Mesenchymal stem cell (in vitro differentiated cells and primary cell): ENCODE results near the gene ZNF770.

ENCODE experiments used
- DNase-seq: peaks from one replicate; pipeline ENCODE4 v3.0.0-alpha.2; 2013
- H2AFZ ChIP-seq: one replicate; pipeline ENCODE4 v1.6.1; 2013; ENCODE audit warnings: low read depth, mild to moderate bottlenecking, control low read depth, inconsistent platforms, low read length, moderate library complexity
- H2AK5ac ChIP-seq: 2 replicates; pipeline ENCODE4 v1.6.1; 2013; ENCODE audit warnings: low read length, moderate library complexity, mild to moderate bottlenecking, inconsistent platforms; ENCODE audit not compliant: severe bottlenecking
- H2BK120ac ChIP-seq: one replicate; pipeline ENCODE4 v1.6.1; 2013; ENCODE audit warnings: low read depth, mild to moderate bottlenecking, inconsistent platforms, low read length, moderate library complexity
- H2BK12ac ChIP-seq, 2 experiments: one replicate each; pipeline ENCODE4 v1.6.1; 2013; ENCODE audit warnings: inconsistent platforms in 2 of 2, low read length in 2 of 2, mild to moderate bottlenecking in 2 of 2, moderate library complexity in 2 of 2, control low read depth in 1 of 2
- H2BK15ac ChIP-seq: one replicate; pipeline ENCODE4 v1.6.1; 2013; ENCODE audit warnings: mild to moderate bottlenecking, low read depth, inconsistent platforms; ENCODE audit not compliant: poor library complexity, severe bottlenecking
- H2BK5ac ChIP-seq: 2 replicates; pipeline ENCODE4 v1.6.1; 2013; ENCODE audit warnings: low read depth, mild to moderate bottlenecking, low read length, control low read depth, inconsistent platforms; ENCODE audit not compliant: poor library complexity, severe bottlenecking
- H3K14ac ChIP-seq, 2 experiments: one replicate each; pipeline ENCODE4 v1.6.1; 2013; ENCODE audit warnings: inconsistent platforms in 2 of 2, low read length in 2 of 2, control low read depth in 1 of 2, mild to moderate bottlenecking in 1 of 2, moderate library complexity in 1 of 2
- H3K18ac ChIP-seq, 2 experiments: one replicate each; pipeline ENCODE4 v1.6.1; 2013; ENCODE audit warnings: inconsistent platforms in 2 of 2, low read length in 2 of 2, control low read depth in 1 of 2, low read depth in 1 of 2, mild to moderate bottlenecking in 1 of 2
- H3K23ac ChIP-seq, 2 experiments: one replicate each; pipeline ENCODE4 v1.6.1; 2013; ENCODE audit warnings: inconsistent platforms in 2 of 2, low read length in 2 of 2, mild to moderate bottlenecking in 2 of 2, moderate library complexity in 2 of 2, control low read depth in 1 of 2
- H3K27ac ChIP-seq: 2 replicates; pipeline ENCODE4 v1.5.1; 2013; ENCODE audit warnings: mild to moderate bottlenecking, moderate library complexity, low read length, control low read depth, inconsistent platforms; ENCODE audit not compliant: poor library complexity, severe bottlenecking
- H3K27me3 ChIP-seq, 2 experiments: 2 replicates each; pipeline versions ENCODE4 v1.6.1 to v1.7.0; 2013; ENCODE audit warnings: low read length in 2 of 2, mild to moderate bottlenecking in 2 of 2, moderate library complexity in 2 of 2, control low read depth in 1 of 2, inconsistent platforms in 1 of 2; ENCODE audit not compliant: control insufficient read depth in 1 of 2, insufficient read depth in 1 of 2
- H3K36me3 ChIP-seq, 2 experiments: 2 replicates each; pipeline versions ENCODE4 v1.6.1 to v1.7.0; 2013; ENCODE audit warnings: low read length in 2 of 2, control low read depth in 1 of 2, inconsistent platforms in 1 of 2, low read depth in 1 of 2, mild to moderate bottlenecking in 1 of 2; ENCODE audit not compliant: insufficient read depth in 2 of 2, control insufficient read depth in 1 of 2
- H3K4ac ChIP-seq, 2 experiments: one replicate each; pipeline ENCODE4 v1.6.1; 2013; ENCODE audit warnings: inconsistent platforms in 2 of 2, low read length in 2 of 2, mild to moderate bottlenecking in 2 of 2, moderate library complexity in 2 of 2, control low read depth in 1 of 2, low read depth in 1 of 2
- H3K4me1 ChIP-seq: 2 replicates; pipeline ENCODE4 v1.6.1; 2013; ENCODE audit warnings: low read depth, low read length, control low read depth; ENCODE audit not compliant: control insufficient read depth, insufficient read depth
- H3K4me2 ChIP-seq: 2 replicates; pipeline ENCODE4 v1.6.1; 2013; ENCODE audit warnings: low read length, mild to moderate bottlenecking, inconsistent platforms; ENCODE audit not compliant: poor library complexity, severe bottlenecking
- H3K4me3 ChIP-seq, 2 experiments: 2 replicates each; pipeline versions ENCODE4 v1.5.1 to v1.7.0; 2013; ENCODE audit warnings: low read length in 2 of 2, mild to moderate bottlenecking in 2 of 2, control low read depth in 1 of 2, low read depth in 1 of 2; ENCODE audit not compliant: insufficient read depth in 1 of 2
- H3K79me1 ChIP-seq: replicated peaks from 2 replicates; pipeline ENCODE4 v1.6.1; 2013; ENCODE audit warnings: mild to moderate bottlenecking, control low read depth, low read length, inconsistent platforms; ENCODE audit not compliant: poor library complexity, severe bottlenecking
- H3K9ac ChIP-seq: 2 replicates; pipeline ENCODE4 v1.7.0; 2013; ENCODE audit warnings: mild to moderate bottlenecking, low read length, moderate library complexity
- H3K9me3 ChIP-seq: 2 replicates; pipeline ENCODE4 v1.7.0; 2013; ENCODE audit warnings: mild to moderate bottlenecking, low read length; ENCODE audit not compliant: control insufficient read depth
- H4K8ac ChIP-seq: one replicate; pipeline ENCODE4 v1.6.1; 2013; ENCODE audit warnings: inconsistent platforms, mild to moderate bottlenecking, low read length, moderate library complexity
- H4K91ac ChIP-seq: one replicate; pipeline ENCODE4 v1.6.1; 2013; ENCODE audit warnings: mild to moderate bottlenecking, low read length, inconsistent platforms
- WGBS: methylation state at CpG from one replicate; pipeline ENCODE4 v1.1.7; 2013; ENCODE audit warnings: mixed read lengths; 5-methylcytosine and 5-hydroxymethylcytosine counted together

The ZNF770 gene

DNA sequence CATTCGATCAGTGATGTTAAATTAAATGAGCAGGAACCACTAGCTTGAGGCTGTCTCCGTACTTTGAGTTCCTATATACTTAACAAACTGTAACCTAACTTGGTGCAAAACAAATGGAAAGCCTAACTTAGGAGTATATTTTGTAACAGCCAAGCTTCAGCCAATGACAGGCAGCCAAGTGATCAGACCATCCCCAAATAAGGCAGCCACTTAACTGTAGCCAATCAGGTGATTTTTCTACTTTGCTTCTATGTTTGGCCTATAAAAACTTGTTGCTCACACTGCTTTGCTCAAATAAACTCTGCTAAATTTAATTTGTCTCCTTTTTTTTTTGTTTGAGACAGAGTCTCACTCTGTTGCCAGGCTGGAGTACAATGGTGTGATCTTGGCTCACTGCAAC, 19.3 kb upstream of the ZNF770 start:
- WGBS, result 94% methylated on average over 2 of the region's 2 CpGs
- no peak overlapping the region for H2AFZ ChIP-seq
- no peak overlapping the region for H2BK12ac ChIP-seq
- peak overlapping the region; percentile 19 for H2BK120ac ChIP-seq
- no peak for DNase-seq
- H4K91ac ChIP-seq, result no peak overlapping the region
- no peaks in the 10 kb centered on the region for H3K79me1 ChIP-seq
- no peak overlapping the region for H3K18ac ChIP-seq
- H2BK5ac ChIP-seq, result no peak overlapping the region
- no peak overlapping the region for H2BK15ac ChIP-seq
- H2AK5ac ChIP-seq, result no peak overlapping the region
- H3K14ac ChIP-seq, result no peak overlapping the region
- no peaks in the 10 kb centered on the region for H3K4me1 ChIP-seq
- no peak overlapping the region for H3K4me2 ChIP-seq
- no peak overlapping the region for H3K4me3 ChIP-seq
- H3K36me3 ChIP-seq, result no peaks in the 10 kb centered on the region
- no peak overlapping the region for H3K9ac ChIP-seq
- H3K27me3 ChIP-seq, result no peaks in the 10 kb centered on the region
- no peak overlapping the region for H4K8ac ChIP-seq
- no peak overlapping the region for H3K23ac ChIP-seq
- H3K9me3 ChIP-seq, result no peaks in the 10 kb centered on the region
- H3K4ac ChIP-seq, result no peak overlapping the region
- H3K27ac ChIP-seq, result no peak overlapping the region

GRCh38 chr15:35005933-35006332, 17.8 kb upstream of the ZNF770 start:
- Histone ChIP-seq H3K79me1 (no peaks in the 10 kb centered on the region), H3K23ac (no peak overlapping the region), H3K4me2 (no peak overlapping the region), H2BK12ac (no peak overlapping the region), H3K27me3 (no peaks in the 10 kb centered on the region), H2AK5ac (no peak overlapping the region), H3K4me1 (no peaks in the 10 kb centered on the region), H3K14ac (no peak overlapping the region), H3K4ac (no peak overlapping the region), H2BK5ac (no peak overlapping the region), H4K8ac (no peak overlapping the region), H4K91ac (no peak overlapping the region), H3K4me3 (no peak overlapping the region), H3K27ac (no peak overlapping the region), H2BK15ac (no peak overlapping the region), H3K9me3 (no peaks in the 10 kb centered on the region), H3K36me3 (no peaks in the 10 kb centered on the region), H3K18ac (no peak overlapping the region), H3K9ac (no peak overlapping the region), H2BK120ac (no peak overlapping the region), H2AFZ (no peak overlapping the region)
- 87% methylated on average over 3 of the region's 6 CpGs for WGBS
- no peak for DNase-seq

GRCh38 chr15:35003928-35004327, 15.8 kb upstream of the ZNF770 start:
- H2BK12ac ChIP-seq, result no peak overlapping the region
- H3K27me3 ChIP-seq, result no peaks in the 10 kb centered on the region
- no peak overlapping the region for H3K4me2 ChIP-seq
- no peak overlapping the region for H3K27ac ChIP-seq
- H3K4ac ChIP-seq, result no peak overlapping the region
- no peak overlapping the region for H2AK5ac ChIP-seq
- no peaks in the 10 kb centered on the region for H3K4me1 ChIP-seq
- H3K79me1 ChIP-seq, result no peaks in the 10 kb centered on the region
- no peak overlapping the region for H3K4me3 ChIP-seq
- H3K9me3 ChIP-seq, result no peaks in the 10 kb centered on the region
- no peak overlapping the region for H3K18ac ChIP-seq
- no peak overlapping the region for H2BK15ac ChIP-seq
- WGBS, result 54% methylated on average over 3 of the region's 3 CpGs
- no peak overlapping the region for H2BK120ac ChIP-seq
- H3K23ac ChIP-seq, result no peak overlapping the region
- H2AFZ ChIP-seq, result no peak overlapping the region
- H3K14ac ChIP-seq, result no peak overlapping the region
- H3K9ac ChIP-seq, result no peak overlapping the region
- H4K91ac ChIP-seq, result no peak overlapping the region
- DNase-seq, result no peak
- H2BK5ac ChIP-seq, result no peak overlapping the region
- H3K36me3 ChIP-seq, result no peaks in the 10 kb centered on the region
- no peak overlapping the region for H4K8ac ChIP-seq

DNA sequence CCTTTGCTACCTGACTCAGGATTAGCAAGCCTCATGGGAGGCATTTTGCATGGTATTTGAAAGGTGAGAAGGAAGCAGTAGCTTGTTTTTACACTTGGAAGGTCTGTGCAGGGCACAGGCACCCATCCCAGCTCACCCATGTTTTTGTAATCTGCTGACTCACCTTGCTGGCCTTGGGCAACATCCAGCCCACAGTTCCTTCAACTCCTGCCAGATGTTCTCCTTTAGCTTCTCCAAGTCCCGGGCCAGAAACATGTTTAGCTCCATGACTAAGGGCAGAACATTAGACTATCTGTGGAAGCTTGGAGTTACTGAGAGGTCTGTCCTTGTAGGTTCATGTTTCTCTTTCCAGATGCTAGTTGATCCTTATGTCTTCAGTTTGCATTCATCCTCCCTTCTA, 12.4 kb upstream of the ZNF770 start:
- Histone ChIP-seq H3K36me3 (no peaks in the 10 kb centered on the region), H3K27me3 (no peaks in the 10 kb centered on the region), H3K27ac (no peak overlapping the region), H2AFZ (no peak overlapping the region), H3K9ac (no peak overlapping the region), H2BK15ac (no peak overlapping the region), H4K91ac (no peak overlapping the region), H3K4me3 (no peak overlapping the region), H4K8ac (no peak overlapping the region), H3K4me2 (no peak overlapping the region), H3K18ac (no peak overlapping the region), H2BK12ac (no peak overlapping the region), H2BK120ac (no peak overlapping the region), H3K14ac (no peak overlapping the region), H2BK5ac (no peak overlapping the region), H3K79me1 (no peaks in the 10 kb centered on the region), H3K4me1 (no peaks in the 10 kb centered on the region), H3K23ac (no peak overlapping the region), H2AK5ac (no peak overlapping the region), H3K9me3 (no peaks in the 10 kb centered on the region), H3K4ac (no peak overlapping the region)
- peak; percentile 49 for DNase-seq
- WGBS, result 40% methylated on average over 1 of the region's 1 CpG
